OCI-LY7 (cell line): ENCODE data around the gene SUCLA2.

Experiments
- EZH2phosphoT487 ChIP-seq: fragments of 200-600 bp; sonication (generic); IDR thresholded peaks from 2 replicates; pipeline ENCODE4 v1.6.1; 2018; ENCODE audit warnings: low read depth, borderline replicate concordance, mild to moderate bottlenecking, mixed run types, antibody characterized with exemption, low read length, moderate library complexity, mixed read lengths
- TF ChIP-seq, protein P1 (sequence below): fragments of 200-600 bp; sonication (generic); conservative IDR thresholded peaks from 2 replicates; pipeline ENCODE4 v1.5.1; 2014; ENCODE audit warnings: mild to moderate bottlenecking, antibody characterized with exemption, low read length, moderate library complexity, mixed read lengths

DNA sequence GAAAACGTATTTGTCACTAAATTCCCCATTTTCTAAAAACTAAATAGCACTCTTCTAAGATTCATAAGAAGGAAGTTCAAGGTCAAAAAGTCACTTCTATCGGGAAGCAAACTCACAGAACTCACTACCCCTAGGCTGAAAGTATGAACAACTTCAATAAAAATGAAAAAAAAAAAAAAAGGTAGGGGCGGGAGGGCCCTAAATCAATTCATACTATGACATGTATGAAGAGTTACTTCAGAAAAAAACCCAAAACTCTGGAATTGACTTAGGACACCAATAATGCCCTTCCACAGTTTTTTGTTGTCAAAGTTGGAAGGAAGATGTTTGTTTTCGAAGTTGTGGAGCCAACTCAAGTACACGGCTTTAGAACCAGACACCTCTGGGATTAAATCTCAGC, 1.1 kb downstream of the SUCLA2 start:
- TF ChIP-seq, protein P1, sequence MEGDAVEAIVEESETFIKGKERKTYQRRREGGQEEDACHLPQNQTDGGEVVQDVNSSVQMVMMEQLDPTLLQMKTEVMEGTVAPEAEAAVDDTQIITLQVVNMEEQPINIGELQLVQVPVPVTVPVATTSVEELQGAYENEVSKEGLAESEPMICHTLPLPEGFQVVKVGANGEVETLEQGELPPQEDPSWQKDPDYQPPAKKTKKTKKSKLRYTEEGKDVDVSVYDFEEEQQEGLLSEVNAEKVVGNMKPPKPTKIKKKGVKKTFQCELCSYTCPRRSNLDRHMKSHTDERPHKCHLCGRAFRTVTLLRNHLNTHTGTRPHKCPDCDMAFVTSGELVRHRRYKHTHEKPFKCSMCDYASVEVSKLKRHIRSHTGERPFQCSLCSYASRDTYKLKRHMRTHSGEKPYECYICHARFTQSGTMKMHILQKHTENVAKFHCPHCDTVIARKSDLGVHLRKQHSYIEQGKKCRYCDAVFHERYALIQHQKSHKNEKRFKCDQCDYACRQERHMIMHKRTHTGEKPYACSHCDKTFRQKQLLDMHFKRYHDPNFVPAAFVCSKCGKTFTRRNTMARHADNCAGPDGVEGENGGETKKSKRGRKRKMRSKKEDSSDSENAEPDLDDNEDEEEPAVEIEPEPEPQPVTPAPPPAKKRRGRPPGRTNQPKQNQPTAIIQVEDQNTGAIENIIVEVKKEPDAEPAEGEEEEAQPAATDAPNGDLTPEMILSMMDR: no peak
- TF ChIP-seq EZH2phosphoT487: no peak
